CD4-positive, alpha-beta T cell treated with Interleukin-2 at 100 ng/mL for 4 hours (primary cell): ENCODE data around the gene RAN.
"Not testable (repeated sequence)": the region's sequence is repeated elsewhere in the genome, so short reads cannot be mapped to it uniquely, and the experiment has no call there.

ENCODE experiments used
- DNase-seq: peaks from one replicate; pipeline ENCODE4 v3.0.0-alpha.2; 2020; ENCODE audit warnings: low spot score

Gene RAN

DNA sequence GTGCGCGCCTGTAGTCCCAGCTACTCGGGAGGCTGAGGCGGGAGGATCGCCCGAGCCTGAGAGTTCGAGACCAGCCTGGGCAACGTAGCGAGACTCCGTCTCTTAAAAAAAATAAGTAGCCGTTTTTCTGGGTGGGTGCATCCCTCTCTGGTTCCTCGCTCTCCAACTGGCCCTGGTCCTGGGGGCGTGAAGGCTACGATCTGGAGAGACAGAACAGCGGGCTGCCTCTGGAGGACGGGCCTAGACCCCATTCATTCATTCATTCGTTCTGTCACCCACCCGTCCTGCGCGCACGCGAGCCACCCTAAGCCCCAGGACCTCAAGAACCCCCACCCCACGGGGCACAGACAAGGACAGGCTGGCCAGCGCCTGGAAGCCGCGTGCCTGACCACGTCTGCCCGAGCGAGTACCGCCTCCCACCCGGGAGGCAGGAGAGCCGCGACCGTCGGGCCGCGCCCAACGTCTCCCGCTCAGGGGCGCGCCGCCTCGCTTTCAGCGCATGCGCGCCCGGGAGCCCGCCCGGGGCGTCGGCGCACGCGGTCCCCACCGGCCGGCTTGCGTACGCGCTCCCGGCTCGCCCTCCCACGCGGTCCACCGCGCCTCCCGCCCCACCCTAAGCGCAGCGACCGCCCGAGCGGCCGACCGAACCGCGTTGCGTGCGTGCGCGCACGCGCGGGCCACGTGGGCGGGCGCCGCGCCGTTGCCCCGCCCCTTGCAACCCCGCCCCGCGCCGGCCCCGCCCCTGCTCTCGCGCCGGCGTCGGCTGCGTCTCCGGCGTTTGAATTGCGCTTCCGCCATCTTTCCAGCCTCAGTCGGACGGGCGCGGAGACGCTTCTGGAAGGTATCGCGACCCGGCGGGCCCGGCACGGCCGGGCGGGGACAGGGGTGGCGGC, at the start of gene RAN:
RAN (plus strand) TSS at position 781 of the 893 bp plus-strand sequence. CDS start 528 bp downstream, outside the sequence.
- peak; percentile 94 for DNase-seq

DNA sequence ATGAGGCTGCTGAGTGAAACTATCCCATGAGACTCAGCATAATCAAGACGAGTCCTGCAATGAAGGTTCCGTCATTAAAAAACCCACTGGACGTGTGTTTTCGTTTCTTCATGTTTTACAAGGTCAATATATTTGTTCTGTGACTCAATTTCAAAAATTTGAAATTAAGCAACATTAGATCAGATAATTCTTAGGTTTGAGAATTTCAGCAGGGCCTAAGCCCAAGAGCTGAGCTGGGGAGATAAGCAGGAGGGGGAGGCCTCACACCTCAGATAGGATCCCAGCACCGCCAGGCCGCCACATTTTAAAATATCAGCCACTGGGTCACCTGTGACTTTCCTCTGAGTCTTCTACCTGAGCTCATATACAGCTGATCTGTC, 46.1 kb upstream of the RAN start:
- DNase-seq: no peak

DNA sequence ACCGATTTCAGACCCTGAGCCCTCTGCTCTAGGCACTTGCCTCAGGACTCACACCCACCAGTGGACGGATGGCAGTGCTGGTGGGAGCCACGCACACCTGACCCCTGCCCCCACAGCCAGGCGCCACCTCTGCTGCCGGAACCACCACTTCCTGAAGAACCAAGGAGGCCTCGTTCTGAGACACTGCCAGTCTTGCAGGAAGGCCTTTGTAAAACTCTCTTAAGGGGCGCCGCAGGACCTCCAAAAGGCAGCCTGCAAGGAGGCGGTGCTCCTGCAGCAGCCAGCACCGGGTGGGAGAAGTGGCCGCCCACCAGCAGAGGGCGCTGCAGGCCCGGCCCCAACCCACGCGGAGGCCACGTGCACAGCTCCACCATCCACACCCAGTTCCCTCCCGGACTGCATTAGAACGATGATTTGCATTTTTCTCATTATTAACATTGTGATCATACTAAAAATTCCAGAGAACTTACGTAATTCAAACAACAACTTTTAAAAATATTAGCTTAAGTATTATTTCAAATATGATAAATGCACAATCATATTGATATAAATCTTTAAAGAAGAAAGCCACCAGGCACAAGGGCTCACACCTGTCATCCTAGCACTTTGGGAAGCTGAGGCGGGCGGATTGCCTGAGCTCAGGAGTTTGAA, 45.6 kb upstream of the RAN start:
- peak; percentile 60 for DNase-seq

DNA sequence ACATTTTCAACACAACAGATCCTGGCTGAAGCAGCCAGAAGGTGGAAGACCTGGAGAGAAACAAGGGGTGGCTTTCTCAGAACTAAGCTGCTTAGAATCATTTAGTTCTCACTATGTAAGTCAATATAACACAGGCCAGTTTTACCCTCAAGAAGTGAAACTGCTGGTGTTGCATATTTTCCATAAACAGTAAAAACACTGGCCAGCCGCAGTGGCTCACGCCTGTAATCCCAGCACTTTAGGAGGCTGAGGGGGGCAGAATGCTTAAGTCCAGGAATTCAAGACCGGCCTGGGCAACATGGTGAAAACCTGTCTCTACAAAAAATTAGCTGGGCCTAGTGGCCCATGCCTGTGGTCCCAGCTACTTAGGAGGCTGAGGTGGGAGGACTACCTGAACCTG, 44.4 kb upstream of the RAN start:
- DNase-seq: no peak

DNA sequence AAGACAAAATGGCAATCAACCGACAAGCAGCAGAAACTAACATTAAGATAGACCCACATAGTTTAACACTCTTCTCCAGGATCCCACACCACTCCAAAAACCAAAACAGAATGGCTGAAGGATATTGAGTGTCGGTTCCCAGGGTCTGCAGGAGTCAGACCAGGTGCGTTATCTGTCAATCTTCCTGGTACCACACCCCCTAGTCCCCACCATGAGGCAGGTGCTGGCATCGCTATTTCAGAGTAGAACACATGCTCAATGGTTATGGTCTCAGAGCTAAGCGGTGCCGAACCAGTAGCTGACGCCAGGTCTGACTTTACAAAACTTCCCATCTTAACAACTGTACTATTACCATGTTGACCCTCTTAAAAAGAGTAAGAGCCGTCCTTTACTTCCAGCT, 43.0 kb upstream of the RAN start:
- no peak for DNase-seq

DNA sequence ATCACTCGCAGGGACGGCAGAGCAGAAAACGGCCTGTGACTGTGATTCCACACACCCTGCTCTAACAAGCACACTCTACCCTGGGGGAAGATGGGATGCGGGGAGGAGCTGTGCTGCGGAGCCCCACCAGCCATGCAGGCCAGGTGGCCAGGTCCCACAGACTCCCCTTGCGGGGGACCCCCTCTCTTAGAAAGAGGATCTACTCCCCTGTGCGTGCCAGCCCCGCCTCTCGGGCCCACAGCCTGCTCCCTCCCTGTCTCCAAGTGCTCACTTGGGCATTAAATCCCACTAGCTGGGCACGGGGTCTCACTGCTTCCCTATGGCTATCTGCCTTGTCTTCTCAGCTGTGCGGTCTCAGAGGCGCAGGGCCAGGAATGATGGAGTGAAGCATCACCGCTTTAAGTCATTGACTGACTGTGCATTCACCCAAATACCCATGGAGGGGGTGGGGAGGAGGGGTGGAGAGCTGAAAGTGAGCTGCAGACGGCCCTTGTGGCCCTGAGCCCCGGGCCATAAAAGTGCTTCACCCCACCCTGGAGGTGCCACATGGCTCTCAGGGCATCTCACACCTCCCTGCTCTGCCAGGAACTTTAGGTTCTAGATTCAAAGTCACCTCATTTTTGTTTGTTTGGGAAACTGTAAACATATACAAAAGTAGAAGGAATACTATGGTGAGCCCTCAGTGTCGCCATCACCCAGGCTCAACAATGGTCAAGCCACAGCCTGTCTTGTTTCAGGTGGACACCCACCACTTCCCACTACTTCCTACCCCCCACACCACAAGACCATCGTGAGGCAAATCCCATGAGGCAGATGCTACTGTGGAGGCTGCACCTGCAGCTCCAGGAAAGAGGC, 42.2 kb upstream of the RAN start:
- DNase-seq: no peak

DNA sequence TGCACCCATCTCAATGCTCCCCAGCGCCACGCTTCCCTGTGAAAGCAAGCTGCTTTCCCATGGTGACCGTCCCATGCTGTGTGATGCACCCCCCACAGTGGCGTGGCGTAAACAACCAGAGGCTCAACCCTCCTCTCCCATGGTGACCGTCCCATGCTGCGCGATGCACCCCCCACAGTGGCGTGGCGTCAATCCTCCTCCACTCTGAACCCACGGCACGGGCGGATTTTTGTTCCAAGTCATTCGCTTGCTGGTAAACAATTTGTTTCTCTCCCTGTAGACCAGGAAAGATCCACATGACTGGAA, 41.7 kb upstream of the RAN start:
- DNase-seq: no peak

DNA sequence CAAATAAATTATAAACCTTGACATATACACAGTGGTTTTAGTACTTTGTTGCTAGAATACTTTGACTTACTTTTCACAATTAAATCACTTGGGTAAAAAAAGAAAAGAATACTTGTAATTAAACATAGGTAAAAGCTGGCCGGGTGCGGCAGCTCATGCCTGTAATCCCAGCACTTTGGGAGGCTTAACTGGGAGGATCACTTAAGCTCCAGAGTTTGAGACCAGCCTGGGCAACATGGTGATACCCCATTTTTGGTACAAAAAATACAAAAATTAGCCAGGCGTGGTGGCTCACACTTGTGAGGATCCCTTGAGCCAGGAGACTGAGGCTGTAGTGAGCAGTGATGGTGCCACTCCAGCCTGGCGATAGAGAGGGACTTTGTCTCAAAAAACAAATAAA, 40.6 kb upstream of the RAN start:
- no peak for DNase-seq

DNA sequence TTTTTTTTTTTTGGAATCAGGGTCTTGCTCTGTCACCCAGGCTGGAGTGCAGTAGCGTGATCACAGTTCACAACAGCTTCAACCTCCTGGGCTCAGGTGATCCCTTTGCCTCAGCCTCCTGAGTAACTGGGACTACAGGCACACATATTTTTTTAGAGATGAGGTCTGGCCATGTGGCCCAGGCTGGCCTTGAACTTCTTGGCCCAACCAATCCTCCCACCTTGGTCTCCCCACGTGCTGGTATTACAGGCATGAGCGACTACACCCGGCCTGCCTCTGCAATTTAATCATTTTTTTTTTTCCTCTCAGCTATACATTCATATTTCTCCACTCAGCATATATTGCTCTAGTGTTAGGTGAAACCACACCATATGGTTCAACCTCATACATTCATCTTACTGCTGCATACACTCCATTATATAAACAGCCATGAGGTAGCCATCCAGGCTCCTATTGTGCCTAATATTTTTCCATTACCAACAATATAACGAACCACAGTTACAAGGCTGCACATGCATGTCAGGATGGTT, 39.9 kb upstream of the RAN start:
- DNase-seq: no peak

DNA sequence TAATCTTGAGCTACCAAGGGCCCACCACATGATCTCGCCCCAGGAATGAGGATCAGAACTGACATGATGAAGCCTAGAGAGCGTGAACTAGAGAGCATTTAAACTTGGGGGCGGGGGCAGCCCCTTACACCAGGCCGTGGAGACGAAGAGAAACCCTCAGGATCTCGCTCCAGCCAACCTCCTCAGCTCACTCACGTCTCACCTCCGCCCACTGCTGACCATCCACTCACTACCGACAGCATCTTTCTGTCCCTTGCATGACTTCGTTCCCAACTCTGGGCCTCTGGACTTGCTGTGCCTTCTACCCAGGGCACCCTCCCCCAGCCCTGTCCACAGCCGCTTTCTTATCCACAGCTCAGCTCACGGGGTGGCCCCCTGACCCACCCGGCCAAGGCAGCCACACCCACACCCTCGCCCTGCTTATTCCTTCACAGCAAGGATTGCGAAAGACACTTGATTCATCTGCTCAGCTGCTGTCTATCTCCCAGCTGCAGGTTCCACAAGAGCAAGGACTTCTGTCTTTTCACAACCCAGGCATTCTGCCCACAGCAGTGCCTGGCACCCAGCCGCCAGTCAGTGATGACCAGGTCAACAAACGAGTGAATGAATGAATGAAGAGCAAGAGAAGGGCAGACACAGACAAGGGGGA, 39.2 kb upstream of the RAN start:
- DNase-seq: no peak

DNA sequence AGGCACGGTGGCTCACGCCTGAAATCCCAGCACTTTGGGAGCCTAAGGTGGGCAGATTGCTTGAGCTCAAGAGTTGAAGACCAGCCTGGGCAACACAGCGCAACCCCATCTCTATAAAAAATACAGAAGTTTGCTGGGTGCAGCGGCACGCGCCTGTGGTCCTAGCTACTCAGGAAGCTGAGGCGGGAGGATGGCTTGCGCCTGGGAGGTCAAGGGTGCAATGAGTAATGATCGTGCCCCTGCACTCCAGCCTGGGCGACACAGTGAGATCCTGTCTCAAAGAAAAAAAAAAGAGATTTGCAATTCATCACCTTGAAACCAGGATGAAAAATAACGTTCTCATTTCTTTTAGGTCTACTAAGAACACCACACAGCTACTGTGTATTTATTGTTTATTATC, 36.9 kb upstream of the RAN start:
- DNase-seq: no peak

DNA sequence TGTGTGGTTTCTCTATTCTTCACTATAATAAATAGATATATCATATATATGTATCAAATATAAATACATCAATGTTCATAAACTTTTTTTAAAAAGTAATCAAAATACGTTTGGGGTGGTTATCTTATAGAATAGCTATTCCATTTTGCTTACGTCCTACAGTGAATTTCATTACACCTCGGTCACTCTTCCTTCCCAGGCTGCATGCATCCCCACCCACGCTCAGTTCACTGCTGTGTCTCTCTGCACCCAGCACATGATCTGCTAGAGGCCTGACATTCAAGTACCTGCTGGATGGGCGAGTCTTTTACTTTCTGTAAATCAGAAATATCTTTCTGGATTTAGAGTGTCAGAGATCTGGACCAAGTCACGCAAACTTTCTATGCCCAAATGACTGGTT, 36.4 kb upstream of the RAN start:
- no peak for DNase-seq

DNA sequence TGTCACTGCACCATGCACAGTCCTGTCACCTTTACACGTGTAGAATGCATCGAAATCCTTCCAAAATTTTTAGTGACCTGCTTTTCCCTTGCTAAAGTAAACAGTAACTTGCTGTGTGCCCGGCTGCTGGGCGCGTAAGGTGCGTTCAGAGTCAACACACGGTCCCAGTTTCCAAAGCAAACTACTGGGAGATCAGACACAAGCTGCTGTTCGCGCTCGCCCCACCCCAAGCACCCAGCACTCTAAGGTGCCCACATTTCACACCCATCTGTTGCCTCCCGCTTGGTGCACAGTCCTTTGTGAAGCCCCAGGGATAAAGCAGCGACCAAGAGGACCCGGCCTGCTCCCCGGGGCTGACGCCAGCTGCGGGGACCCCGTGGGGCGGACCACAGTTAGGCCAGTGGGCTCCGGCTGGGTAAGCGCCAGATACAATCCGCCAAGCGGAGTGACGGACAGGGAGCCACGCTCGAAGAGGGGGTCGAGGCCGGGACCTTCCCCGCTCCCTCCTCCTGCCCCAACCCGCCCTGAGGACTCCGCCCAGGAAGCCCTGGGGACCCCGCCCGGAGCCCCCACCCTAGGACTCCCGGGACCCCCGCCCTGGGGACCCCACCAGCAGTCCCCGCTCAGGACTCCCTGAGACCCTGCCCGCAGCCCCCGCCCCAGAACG, 33.4 kb upstream of the RAN start:
- peak; percentile 17 for DNase-seq

DNA sequence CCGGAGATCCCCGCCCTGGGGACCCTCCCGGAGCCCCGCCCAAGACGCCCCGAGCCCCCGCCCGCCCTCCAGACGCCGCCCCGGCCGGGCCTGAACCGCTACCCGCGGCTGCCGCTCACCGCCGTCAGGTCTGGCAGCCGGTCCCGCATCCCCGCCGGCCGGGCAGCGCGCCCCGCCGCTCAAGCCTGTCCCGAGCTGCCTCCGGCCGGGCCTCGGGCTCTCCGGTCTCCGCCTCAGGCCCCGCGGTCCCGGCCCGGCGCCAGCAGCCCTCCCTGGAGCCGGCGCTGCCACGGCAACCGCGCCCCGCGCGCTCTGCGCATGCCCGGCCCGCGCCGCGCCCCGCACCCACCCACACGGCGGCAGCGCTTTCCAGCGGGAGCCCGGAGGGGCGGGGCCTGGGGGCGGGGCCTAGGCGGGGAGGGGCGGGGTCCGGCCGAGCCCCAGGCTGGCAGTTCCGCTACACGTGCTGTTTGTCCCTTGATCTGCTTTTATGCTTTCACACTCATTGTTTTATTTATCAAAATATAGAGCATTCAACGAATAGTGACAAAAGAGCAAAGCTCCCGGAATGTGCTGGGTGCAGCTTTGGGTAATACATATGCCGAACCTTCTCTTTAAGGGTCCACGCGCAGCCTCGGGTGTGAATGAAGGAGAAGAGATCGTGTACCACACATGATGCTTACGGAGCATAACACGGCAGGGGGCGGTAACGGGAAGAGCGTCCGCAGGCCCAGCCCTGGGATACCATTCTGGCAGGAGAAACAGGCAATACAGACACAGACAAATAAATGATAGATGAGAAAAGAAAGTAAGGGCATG, 32.7 kb upstream of the RAN start, which contains the start of gene STX2:
STX2 (minus strand) TSS at position 300 of the 819 bp plus-strand sequence; CDS start at position 149, 151 bp downstream.
- DNase-seq: peak; percentile 91

DNA sequence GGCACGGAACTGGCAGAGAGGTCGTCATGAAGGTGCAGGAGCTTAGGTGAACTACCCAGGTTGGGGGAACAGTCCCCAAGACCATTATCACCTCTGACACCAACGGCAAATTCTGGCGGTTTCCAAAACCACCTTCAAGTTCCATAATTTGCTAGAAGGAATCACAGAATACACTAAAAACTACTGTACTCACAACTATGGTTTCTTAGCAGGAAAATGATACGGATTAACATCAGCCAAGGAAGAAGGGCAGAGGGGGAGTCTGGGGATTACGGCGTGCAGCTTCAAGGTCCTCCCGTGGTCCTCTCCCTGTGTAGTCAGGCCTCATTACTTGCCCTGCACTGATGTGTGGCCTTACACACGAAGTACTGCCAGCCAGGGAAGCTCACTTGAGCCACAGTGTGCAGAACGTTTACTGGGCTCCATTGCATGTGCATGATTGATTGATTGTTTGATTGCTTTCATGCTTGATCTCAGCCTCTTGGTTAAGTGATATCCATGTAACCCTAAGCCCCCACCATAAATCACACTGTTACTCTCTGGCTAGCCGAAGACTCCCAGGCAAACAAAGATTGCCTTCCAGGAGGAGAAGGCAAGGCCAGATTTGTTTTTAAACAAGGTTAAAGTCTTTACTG, 32.0 kb upstream of the RAN start:
- no peak for DNase-seq

DNA sequence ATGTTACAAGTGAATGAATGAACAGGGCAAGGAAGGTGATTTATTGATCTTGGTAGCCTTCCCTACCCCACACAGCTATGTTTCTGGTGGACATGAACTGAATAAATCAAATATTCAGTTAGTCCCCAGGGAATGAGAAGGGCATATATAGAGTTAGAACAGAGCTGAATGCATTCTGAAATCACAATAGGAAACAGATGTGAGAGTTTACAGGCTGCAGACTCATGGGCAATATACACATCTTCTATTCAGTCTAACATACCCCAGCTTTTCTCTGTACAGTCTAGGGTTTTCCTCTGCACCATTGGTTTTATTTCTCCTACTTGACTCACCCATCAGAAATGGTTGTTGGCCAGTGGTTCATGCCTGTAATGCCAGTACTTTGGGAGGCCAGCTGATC, 25.5 kb upstream of the RAN start:
- DNase-seq: no peak

DNA sequence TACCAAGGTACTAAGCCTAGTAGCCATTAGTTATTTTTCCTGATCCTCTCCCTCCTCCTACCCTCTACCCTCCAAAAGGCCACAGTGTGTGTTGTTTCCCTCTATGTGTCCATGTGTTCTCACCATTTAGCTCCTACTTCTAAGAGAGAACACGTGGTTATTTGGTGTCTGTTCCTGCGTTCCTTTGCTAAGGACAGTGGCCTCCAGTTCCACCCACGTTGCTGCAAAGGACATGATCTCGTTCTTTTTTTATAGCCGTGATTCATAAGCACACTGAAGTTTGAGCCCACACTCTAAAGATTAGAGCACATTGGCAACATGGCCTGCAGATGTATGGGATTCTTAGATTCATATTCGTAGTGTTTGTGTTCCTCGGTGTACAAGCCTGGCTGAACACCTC, 24.8 kb upstream of the RAN start:
- DNase-seq: no peak

DNA sequence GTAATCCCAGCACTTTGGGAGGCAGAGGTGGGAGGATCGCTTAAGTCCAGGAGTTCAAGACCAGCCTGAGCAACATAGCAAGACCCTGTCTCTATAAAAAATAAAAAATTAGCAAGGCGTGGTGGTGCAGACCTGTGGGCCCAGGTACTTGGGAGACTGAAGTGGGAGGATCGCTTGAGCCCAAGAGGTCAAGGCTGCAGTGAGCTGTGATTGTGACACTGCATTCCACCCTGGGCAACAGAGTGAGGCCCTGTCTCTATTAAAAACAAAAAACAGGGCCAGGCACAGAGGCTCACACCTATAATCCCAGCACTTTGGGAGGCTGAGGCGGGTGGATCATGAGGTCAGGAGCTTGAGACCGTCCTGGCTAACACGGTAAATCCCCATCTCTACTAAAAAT, 23.8 kb upstream of the RAN start:
- DNase-seq: not testable (repeated sequence)

DNA sequence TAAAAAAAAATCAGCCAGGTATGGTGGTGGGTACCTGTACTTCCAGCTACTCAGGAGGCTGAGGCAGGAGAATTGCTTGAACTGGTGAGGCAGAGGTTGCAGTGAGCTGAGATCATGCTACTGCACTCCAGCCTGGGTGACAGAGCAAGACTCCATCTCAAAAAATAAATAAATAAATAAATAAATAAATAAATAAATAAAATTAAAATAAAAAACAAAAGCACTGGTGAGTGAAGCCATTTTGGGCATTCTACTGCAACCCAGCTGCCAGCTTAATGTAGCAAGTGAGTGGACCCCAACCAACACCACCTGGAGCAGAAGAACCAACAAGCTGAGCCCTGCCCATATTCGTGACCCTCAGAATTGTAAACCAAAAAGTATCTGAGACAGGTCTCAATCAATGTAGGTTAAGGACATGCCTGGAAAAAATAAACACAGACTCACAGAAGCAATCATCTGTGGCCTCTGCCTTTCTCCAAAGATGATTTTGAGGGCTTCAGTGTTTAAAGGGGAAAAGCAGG, 23.0 kb upstream of the RAN start:
- not testable (repeated sequence) for DNase-seq
